Fibroblast of lung (primary cell): ENCODE measurements around the gene PKHD1.

ENCODE experiments used
- EZH2 ChIP-seq: IDR thresholded peaks from 2 replicates; pipeline ENCODE4 v1.5.1; 2012; ENCODE audit warnings: low read length, control low read depth, mild to moderate bottlenecking; ENCODE audit errors: missing control alignments
- TF ChIP-seq, protein P1 (sequence below), 2 donors: IDR thresholded peaks in 1 of 2; conservative IDR thresholded peaks in 1 of 2; 1 replicate in 1 of 2; 2 replicates in 1 of 2; pipeline ENCODE4 v1.5.1; 2011 to 2012; ENCODE audit warnings: low read length in 2 of 2, control low read depth in 1 of 2, inconsistent platforms in 1 of 2, low read depth in 1 of 2, mild to moderate bottlenecking in 1 of 2

DNA sequence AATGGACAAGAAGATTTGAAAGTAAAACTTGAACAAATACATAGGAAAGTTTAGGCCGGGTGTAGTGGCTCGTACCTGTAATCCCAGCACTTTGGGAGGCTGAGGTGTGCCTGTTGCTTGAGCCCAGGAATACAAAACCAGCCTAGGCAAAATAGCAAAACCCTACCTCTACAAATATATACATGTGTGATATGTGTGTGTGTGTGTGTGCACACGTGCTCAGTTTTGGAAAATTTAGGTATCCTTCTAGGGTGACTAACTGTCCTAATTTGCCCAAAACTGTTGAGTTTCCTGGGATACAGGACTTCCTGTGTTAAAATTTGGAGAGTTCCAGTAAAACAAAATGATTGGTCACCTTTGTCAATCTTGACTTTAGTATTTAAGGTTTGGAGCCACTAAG is 503.2 kb downstream of the PKHD1 start:
- TF ChIP-seq, protein P1, sequence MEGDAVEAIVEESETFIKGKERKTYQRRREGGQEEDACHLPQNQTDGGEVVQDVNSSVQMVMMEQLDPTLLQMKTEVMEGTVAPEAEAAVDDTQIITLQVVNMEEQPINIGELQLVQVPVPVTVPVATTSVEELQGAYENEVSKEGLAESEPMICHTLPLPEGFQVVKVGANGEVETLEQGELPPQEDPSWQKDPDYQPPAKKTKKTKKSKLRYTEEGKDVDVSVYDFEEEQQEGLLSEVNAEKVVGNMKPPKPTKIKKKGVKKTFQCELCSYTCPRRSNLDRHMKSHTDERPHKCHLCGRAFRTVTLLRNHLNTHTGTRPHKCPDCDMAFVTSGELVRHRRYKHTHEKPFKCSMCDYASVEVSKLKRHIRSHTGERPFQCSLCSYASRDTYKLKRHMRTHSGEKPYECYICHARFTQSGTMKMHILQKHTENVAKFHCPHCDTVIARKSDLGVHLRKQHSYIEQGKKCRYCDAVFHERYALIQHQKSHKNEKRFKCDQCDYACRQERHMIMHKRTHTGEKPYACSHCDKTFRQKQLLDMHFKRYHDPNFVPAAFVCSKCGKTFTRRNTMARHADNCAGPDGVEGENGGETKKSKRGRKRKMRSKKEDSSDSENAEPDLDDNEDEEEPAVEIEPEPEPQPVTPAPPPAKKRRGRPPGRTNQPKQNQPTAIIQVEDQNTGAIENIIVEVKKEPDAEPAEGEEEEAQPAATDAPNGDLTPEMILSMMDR (conservative IDR thresholded peaks at IDR 0.05 in 1 of 2, IDR thresholded peaks at IDR 0.05 in 1 of 2; ENCODE audit: low read depth in 1 of 2, low read length in 2 of 2): no peak
- TF ChIP-seq EZH2: no peak
